SK-N-SH (cell line): ENCODE data around the gene MRPL32.

ENCODE experiments used
- SMC3 ChIP-seq: IDR thresholded peaks from 2 replicates; pipeline ENCODE4 v1.6.1; 2012; ENCODE audit warnings: low read depth, low read length, improper control_type of control experiment
- YY1 ChIP-seq: IDR thresholded peaks from 2 replicates; pipeline ENCODE4 v1.4.0; 2012; ENCODE audit warnings: low read depth, mild to moderate bottlenecking
- TF ChIP-seq, protein P1 (sequence below): fragments of 200-600 bp; sonication (generic); IDR thresholded peaks from 2 replicates; pipeline ENCODE4 v1.6.1; 2017; ENCODE audit warnings: antibody characterized with exemption, mild to moderate bottlenecking, moderate library complexity

DNA sequence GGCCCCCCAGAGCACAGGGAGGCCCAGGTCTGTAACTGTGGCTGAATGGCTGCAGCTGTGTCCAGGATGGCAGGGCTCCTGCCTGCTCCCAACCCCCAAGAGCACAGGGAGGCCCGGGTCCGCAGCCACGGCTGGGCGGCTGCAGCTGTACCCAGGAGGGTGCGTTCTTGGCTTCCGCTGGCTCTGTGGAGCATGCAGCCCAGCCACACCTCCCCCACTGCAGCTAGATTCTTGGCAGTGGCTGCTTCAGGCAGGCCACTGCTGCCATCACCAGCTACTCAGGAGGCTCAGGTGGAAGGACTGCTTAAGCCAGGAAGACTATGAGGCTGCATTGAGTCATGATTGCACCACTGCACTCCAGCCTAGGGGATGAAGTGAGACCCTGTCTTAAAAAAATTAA is 48.2 kb upstream of the MRPL32 start:
- TF ChIP-seq YY1 (no peak), SMC3 (no peak)
- TF ChIP-seq, protein P1, sequence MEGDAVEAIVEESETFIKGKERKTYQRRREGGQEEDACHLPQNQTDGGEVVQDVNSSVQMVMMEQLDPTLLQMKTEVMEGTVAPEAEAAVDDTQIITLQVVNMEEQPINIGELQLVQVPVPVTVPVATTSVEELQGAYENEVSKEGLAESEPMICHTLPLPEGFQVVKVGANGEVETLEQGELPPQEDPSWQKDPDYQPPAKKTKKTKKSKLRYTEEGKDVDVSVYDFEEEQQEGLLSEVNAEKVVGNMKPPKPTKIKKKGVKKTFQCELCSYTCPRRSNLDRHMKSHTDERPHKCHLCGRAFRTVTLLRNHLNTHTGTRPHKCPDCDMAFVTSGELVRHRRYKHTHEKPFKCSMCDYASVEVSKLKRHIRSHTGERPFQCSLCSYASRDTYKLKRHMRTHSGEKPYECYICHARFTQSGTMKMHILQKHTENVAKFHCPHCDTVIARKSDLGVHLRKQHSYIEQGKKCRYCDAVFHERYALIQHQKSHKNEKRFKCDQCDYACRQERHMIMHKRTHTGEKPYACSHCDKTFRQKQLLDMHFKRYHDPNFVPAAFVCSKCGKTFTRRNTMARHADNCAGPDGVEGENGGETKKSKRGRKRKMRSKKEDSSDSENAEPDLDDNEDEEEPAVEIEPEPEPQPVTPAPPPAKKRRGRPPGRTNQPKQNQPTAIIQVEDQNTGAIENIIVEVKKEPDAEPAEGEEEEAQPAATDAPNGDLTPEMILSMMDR = no peak
